HepG2 (cell line): Measurements from ENCODE around the gene CRK. TPM values are rescaled to one million over a fixed set of nuclear protein-coding genes. Genes with fewer than 3 reads are reported as not detected.

ENCODE experiments used
- DRAP1 ChIP-seq: IDR thresholded peaks from 2 replicates; pipeline ENCODE4 v1.6.1; 2016; ENCODE audit warnings: missing genetic modification reagents, missing compliant biosample characterization
- JUNB ChIP-seq: sonication (generic); formaldehyde crosslinking; IDR thresholded peaks from 2 replicates; pipeline ENCODE4 v1.8.0; 2022; ENCODE audit warnings: missing genetic modification reagents, mild to moderate bottlenecking, borderline replicate concordance
- MAF1 ChIP-seq: sonication (generic); formaldehyde crosslinking; IDR thresholded peaks from 2 replicates; pipeline ENCODE4 v1.5.0; 2020; ENCODE audit warnings: missing genetic modification reagents, borderline replicate concordance
- MAFK ChIP-seq, 2 experiments: IDR thresholded peaks in 1 of 2; conservative IDR thresholded peaks in 1 of 2; 2 replicates each; pipeline ENCODE4 v1.6.1; 2011; ENCODE audit warnings: improper control_type of control experiment in 2 of 2, low read length in 2 of 2
- RAD21 ChIP-seq: fragments of 450-650 bp; formaldehyde crosslinking; IDR thresholded peaks from 2 replicates; pipeline ENCODE4 v1.5.0; 2020; ENCODE audit warnings: mild to moderate bottlenecking
- RARG ChIP-seq: sonication (generic); formaldehyde crosslinking; IDR thresholded peaks from 2 replicates; pipeline ENCODE4 v1.4.0; 2020; ENCODE audit warnings: low read depth, mild to moderate bottlenecking, missing genetic modification reagents
- RBM22 ChIP-seq: fragments of 200-400 bp; formaldehyde crosslinking; optimal IDR thresholded peaks from 2 replicates; pipeline ENCODE3; 2017; ENCODE audit warnings: mild to moderate bottlenecking, low read length, moderate library complexity
- SALL2 ChIP-seq: sonication (generic); formaldehyde crosslinking; IDR thresholded peaks from 2 replicates; pipeline ENCODE4 v1.8.1; 2023; ENCODE audit warnings: mild to moderate bottlenecking, missing genetic modification reagents, inconsistent platforms
- SRSF1 ChIP-seq: fragments of 200-400 bp; formaldehyde crosslinking; optimal IDR thresholded peaks from 2 replicates; pipeline ENCODE3; 2017; ENCODE audit warnings: mild to moderate bottlenecking, low read depth, low read length, moderate library complexity
- TSC22D2 ChIP-seq: sonication (generic); formaldehyde crosslinking; IDR thresholded peaks from 2 replicates; pipeline ENCODE4 v1.5.1; 2020; ENCODE audit warnings: missing genetic modification reagents, mild to moderate bottlenecking, borderline replicate concordance
- XBP1 ChIP-seq: sonication (generic); formaldehyde crosslinking; IDR thresholded peaks from 2 replicates; pipeline ENCODE4 v1.5.0; 2020; ENCODE audit warnings: missing genetic modification reagents
- ZBTB20 ChIP-seq: sonication (generic); formaldehyde crosslinking; IDR thresholded peaks from 2 replicates; pipeline ENCODE4 v1.8.1; 2023; ENCODE audit warnings: missing genetic modification reagents, low read depth, mild to moderate bottlenecking, borderline replicate concordance
- ZBTB7A ChIP-seq: sonication (generic); formaldehyde crosslinking; IDR thresholded peaks from 2 replicates; pipeline ENCODE4 v1.8.0; 2022; ENCODE audit warnings: mild to moderate bottlenecking, missing genetic modification reagents
- ZNF510 ChIP-seq: sonication (generic); formaldehyde crosslinking; IDR thresholded peaks from 2 replicates; pipeline ENCODE4 v1.4.0; 2020; ENCODE audit warnings: low read depth, mild to moderate bottlenecking, missing genetic modification reagents
- ZNF646 ChIP-seq: sonication (generic); formaldehyde crosslinking; IDR thresholded peaks from 2 replicates; pipeline ENCODE4 v1.9.0; 2021; ENCODE audit warnings: mild to moderate bottlenecking, missing genetic modification reagents
- ZNF850 ChIP-seq: sonication (generic); formaldehyde crosslinking; conservative IDR thresholded peaks from 2 replicates; pipeline ENCODE4 v1.9.0; 2021; ENCODE audit warnings: mild to moderate bottlenecking, missing genetic modification reagents
- ZNF883 ChIP-seq: sonication (generic); formaldehyde crosslinking; IDR thresholded peaks from 2 replicates; pipeline ENCODE4 v1.5.1; 2020; ENCODE audit warnings: mild to moderate bottlenecking, missing genetic modification reagents; ENCODE audit errors: not compliant biosample characterization
- polyA plus RNA-seq, 8 experiments: library from polyadenylated mRNA; depleted of rRNA in 3 of 8; stranded (reverse) in 7 of 8; unstranded in 1 of 8; fragments of >200 nt; fragmentation: Illumina TruSeq in 4 of 8; extraction: Trizol in 4 of 8; gene quantifications; 2 replicates each; pipeline versions ENCODE4 v1.2.1 to v1.2.3, GENCODE V29; 2011 to 2016; ENCODE audit warnings: low read depth in 4 of 8, missing spikeins in 1 of 8, mixed read lengths in 1 of 8; ENCODE audit not compliant: insufficient read depth in 1 of 8
- total RNA-seq, 5 experiments: library from RNA; depleted of rRNA; stranded (reverse); fragments of >200 nt; fragmentation: Illumina TruSeq; extraction: Trizol; gene quantifications; 2 replicates each; pipeline ENCODE4 v1.2.3, GENCODE V29; 2016; ENCODE audit warnings: low read depth in 1 of 5
- TF ChIP-seq, protein P1 (sequence below): sonication (generic); formaldehyde crosslinking; IDR thresholded peaks from 2 replicates; pipeline ENCODE4 v1.9.0; 2022; ENCODE audit warnings: missing genetic modification reagents, mild to moderate bottlenecking, borderline replicate concordance
- TF ChIP-seq, protein P2 (sequence below): sonication (generic); formaldehyde crosslinking; conservative IDR thresholded peaks from 2 replicates; pipeline ENCODE4 v1.4.0; 2020; ENCODE audit warnings: missing genetic modification reagents

CRK gene
- total and polyA plus RNA-seq, 2 of the 13 experiments (the other 11 are each of a cell fraction or from before 2014, with no cell fraction given), result 47.4 to 54.2 TPM

- TF ChIP-seq DRAP1 (CRISPR knock-in tag) (peak; percentile 63; the same call in 1 of the 2 replicates), ZBTB20 (CRISPR knock-in tag) (0 out of 2 replicates have a peak, but pooled peaks have one; percentile 37), RBM22 (no peak), ZNF510 (CRISPR knock-in tag) (no peak), JUNB (no peak), SALL2 (CRISPR knock-in tag) (0 out of 2 replicates have a peak, but pooled peaks have one; percentile 64), ZNF646 (no peak), MAFK (conservative IDR thresholded peaks at IDR 0.05 in 1 of 2, IDR thresholded peaks at IDR 0.05 in 1 of 2; ENCODE audit: low read length in 2 of 2) (no peak), ZBTB7A (CRISPR knock-in tag) (0 out of 2 replicates have a peak, but pooled peaks have one; percentile 19), ZNF883 (CRISPR knock-in tag) (no peak), SRSF1 (no peak), RAD21 (CRISPR knock-in tag) (no peak), RARG (no peak), ZNF850 (0 out of 2 replicates have a peak, but pooled peaks have one; percentile 50), TSC22D2 (CRISPR knock-in tag) (0 out of 2 replicates have a peak, but pooled peaks have one; percentile 40), MAF1 (CRISPR knock-in tag) (no peak), XBP1 (CRISPR knock-in tag) (no peak)
- TF ChIP-seq, protein P1, sequence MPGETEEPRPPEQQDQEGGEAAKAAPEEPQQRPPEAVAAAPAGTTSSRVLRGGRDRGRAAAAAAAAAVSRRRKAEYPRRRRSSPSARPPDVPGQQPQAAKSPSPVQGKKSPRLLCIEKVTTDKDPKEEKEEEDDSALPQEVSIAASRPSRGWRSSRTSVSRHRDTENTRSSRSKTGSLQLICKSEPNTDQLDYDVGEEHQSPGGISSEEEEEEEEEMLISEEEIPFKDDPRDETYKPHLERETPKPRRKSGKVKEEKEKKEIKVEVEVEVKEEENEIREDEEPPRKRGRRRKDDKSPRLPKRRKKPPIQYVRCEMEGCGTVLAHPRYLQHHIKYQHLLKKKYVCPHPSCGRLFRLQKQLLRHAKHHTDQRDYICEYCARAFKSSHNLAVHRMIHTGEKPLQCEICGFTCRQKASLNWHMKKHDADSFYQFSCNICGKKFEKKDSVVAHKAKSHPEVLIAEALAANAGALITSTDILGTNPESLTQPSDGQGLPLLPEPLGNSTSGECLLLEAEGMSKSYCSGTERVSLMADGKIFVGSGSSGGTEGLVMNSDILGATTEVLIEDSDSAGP (CRISPR knock-in tag), result peak; percentile 60; the same call in 1 of the 2 replicates
- TF ChIP-seq, protein P2, sequence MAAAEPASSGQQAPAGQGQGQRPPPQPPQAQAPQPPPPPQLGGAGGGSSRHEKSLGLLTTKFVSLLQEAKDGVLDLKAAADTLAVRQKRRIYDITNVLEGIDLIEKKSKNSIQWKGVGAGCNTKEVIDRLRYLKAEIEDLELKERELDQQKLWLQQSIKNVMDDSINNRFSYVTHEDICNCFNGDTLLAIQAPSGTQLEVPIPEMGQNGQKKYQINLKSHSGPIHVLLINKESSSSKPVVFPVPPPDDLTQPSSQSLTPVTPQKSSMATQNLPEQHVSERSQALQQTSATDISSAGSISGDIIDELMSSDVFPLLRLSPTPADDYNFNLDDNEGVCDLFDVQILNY (CRISPR knock-in tag), result no peak
Measured at GRCh38 chr17:1490643-1491442, 34.8 kb upstream of the CRK start (continued).
